CD14-positive monocyte (primary cell): ENCODE measurements around the gene PIN4. TPM values are rescaled to one million over a fixed set of nuclear protein-coding genes. Genes with fewer than 3 reads are reported as not detected.

Experiments used
- DNase-seq, 3 donors: peaks; one replicate each; pipeline ENCODE4 v3.0.0-alpha.2; 2011 to 2022
- H2AFZ ChIP-seq: 2 replicates; pipeline ENCODE4 v1.6.0; 2012; ENCODE audit warnings: mild to moderate bottlenecking, low read depth, low read length, inconsistent platforms; ENCODE audit not compliant: insufficient read depth, poor library complexity, severe bottlenecking
- H3K27ac ChIP-seq, 2 donors: 1 replicate in 1 of 2; 2 replicates in 1 of 2; pipeline ENCODE4 v1.5.1; 2012 to 2013; ENCODE audit warnings: low read length in 2 of 2, control low read depth in 1 of 2, inconsistent platforms in 1 of 2, low read depth in 1 of 2, mild to moderate bottlenecking in 1 of 2
- H3K27me3 ChIP-seq, 2 donors: one replicate each; pipeline versions ENCODE4 v1.6.0 to v1.6.1; 2011 to 2013; ENCODE audit warnings: low read length in 2 of 2; ENCODE audit not compliant: control insufficient read depth in 2 of 2, insufficient read depth in 2 of 2
- H3K36me3 ChIP-seq, 2 donors: replicated peaks in 1 of 2; 1 replicate in 1 of 2; 2 replicates in 1 of 2; pipeline versions ENCODE4 v1.5.1 to v1.6.1; 2012 to 2013; ENCODE audit warnings: low read length in 2 of 2, control low read depth in 1 of 2, inconsistent platforms in 1 of 2, mild to moderate bottlenecking in 1 of 2; ENCODE audit not compliant: insufficient read depth in 2 of 2, control insufficient read depth in 1 of 2
- H3K4me1 ChIP-seq, 2 donors: 1 replicate in 1 of 2; 2 replicates in 1 of 2; pipeline versions ENCODE4 v1.5.1 to v1.6.1; 2012 to 2013; ENCODE audit warnings: low read length in 2 of 2, control low read depth in 1 of 2, inconsistent platforms in 1 of 2, mild to moderate bottlenecking in 1 of 2, moderate library complexity in 1 of 2; ENCODE audit not compliant: insufficient read depth in 2 of 2, control insufficient read depth in 1 of 2
- H3K4me2 ChIP-seq: replicated peaks from 2 replicates; pipeline ENCODE3; 2012; ENCODE audit warnings: low read length, moderate library complexity, mild to moderate bottlenecking; ENCODE audit not compliant: poor library complexity, severe bottlenecking; ENCODE audit errors: extremely low read depth
- H3K4me3 ChIP-seq, 3 experiments: fragments of 200-600 bp in 1 of 3; sonication (generic) in 1 of 3; replicated peaks in 1 of 3; 1 replicate in 2 of 3; 2 replicates in 1 of 3; pipeline ENCODE4 v1.5.1; 2011 to 2013; ENCODE audit warnings: low read length in 3 of 3, mild to moderate bottlenecking in 3 of 3, control low read depth in 2 of 3, low read depth in 2 of 3, inconsistent platforms in 1 of 3, moderate library complexity in 1 of 3
- H3K79me2 ChIP-seq: 2 replicates; pipeline ENCODE4 v1.6.0; 2012; ENCODE audit warnings: mild to moderate bottlenecking, control low read depth, inconsistent platforms, low read length, moderate library complexity; ENCODE audit not compliant: insufficient read depth
- H3K9ac ChIP-seq: 2 replicates; pipeline ENCODE4 v1.6.0; 2017; ENCODE audit warnings: low read length, mild to moderate bottlenecking; ENCODE audit not compliant: insufficient read depth, poor library complexity, severe bottlenecking
- H3K9me3 ChIP-seq, 2 donors: replicated peaks in 1 of 2; 1 replicate in 1 of 2; 2 replicates in 1 of 2; pipeline versions ENCODE4 v1.5.1 to v1.6.1; 2012 to 2013; ENCODE audit warnings: low read length in 2 of 2, control low read depth in 1 of 2; ENCODE audit not compliant: control insufficient read depth in 1 of 2, insufficient read depth in 1 of 2
- H4K20me1 ChIP-seq: 2 replicates; pipeline ENCODE4 v1.6.0; 2012; ENCODE audit warnings: mild to moderate bottlenecking, low read length, control low read depth, moderate library complexity; ENCODE audit not compliant: insufficient read depth
- H3K27ac Mint-ChIP-seq, 7 donors: one replicate each; pipeline ENCODE4 v1.8.0; 2020; ENCODE audit warnings: mild to moderate bottlenecking in 7 of 7, mixed read lengths in 7 of 7, moderate library complexity in 6 of 7, inconsistent platforms in 2 of 7
- H3K27me3 Mint-ChIP-seq, 3 donors: one replicate each; pipeline ENCODE4 v1.8.0; 2021 to 2022; ENCODE audit warnings: low read depth in 3 of 3, mild to moderate bottlenecking in 3 of 3, mixed read lengths in 3 of 3, moderate library complexity in 3 of 3, inconsistent platforms in 1 of 3
- H3K36me3 Mint-ChIP-seq, 2 donors: one replicate each; pipeline ENCODE4 v1.8.0; 2020; ENCODE audit warnings: mixed read lengths in 2 of 2, inconsistent platforms in 1 of 2, mild to moderate bottlenecking in 1 of 2
- H3K4me1 Mint-ChIP-seq: one replicate; pipeline ENCODE4 v1.8.0; 2020; ENCODE audit warnings: mild to moderate bottlenecking, mixed read lengths
- H3K4me3 Mint-ChIP-seq, 2 donors: one replicate each; pipeline ENCODE4 v1.8.0; 2020; ENCODE audit warnings: mild to moderate bottlenecking in 2 of 2, mixed read lengths in 2 of 2, moderate library complexity in 1 of 2
- H3K9me3 Mint-ChIP-seq, 7 donors: one replicate each; pipeline ENCODE4 v1.8.0; 2020 to 2022; ENCODE audit warnings: mixed read lengths in 7 of 7, mild to moderate bottlenecking in 6 of 7, moderate library complexity in 6 of 7, inconsistent platforms in 2 of 7
- WGBS: methylation state at CpG from one replicate; pipeline ENCODE4 v1.1.5; 2013; ENCODE audit warnings: missing lambda C conversion rate; ENCODE audit not compliant: insufficient coverage; 5-methylcytosine and 5-hydroxymethylcytosine counted together
- intact Hi-C, 2 donors: fragments of 100-400 bp; cut with micrococcal nuclease; formaldehyde crosslinking; loops; one replicate each; pipeline versions ENCODE4 v1.15.0 to v1.15.1; 2023
- polyA plus RNA-seq, 3 donors: library from polyadenylated mRNA; depleted of rRNA in 1 of 3; unstranded in 2 of 3; stranded (reverse) in 1 of 3; fragments of 300-500 nt in 2 of 3; fragments of >200 nt in 1 of 3; fragmentation: Illumina TruSeq in 2 of 3; gene quantifications; 1 replicate in 2 of 3; 2 replicates in 1 of 3; pipeline ENCODE4 v1.2.3, GENCODE V29; 2012 to 2021
- TF ChIP-seq, protein P1 (sequence below): fragments of 200-600 bp; IDR thresholded peaks from one replicate; pipeline ENCODE4 v1.8.0; 2022; ENCODE audit warnings: antibody characterized with exemption, mild to moderate bottlenecking

The PIN4 gene
- polyA plus RNA-seq, 3 donors = 2.9 to 20.8 (median 16.7) TPM

DNA sequence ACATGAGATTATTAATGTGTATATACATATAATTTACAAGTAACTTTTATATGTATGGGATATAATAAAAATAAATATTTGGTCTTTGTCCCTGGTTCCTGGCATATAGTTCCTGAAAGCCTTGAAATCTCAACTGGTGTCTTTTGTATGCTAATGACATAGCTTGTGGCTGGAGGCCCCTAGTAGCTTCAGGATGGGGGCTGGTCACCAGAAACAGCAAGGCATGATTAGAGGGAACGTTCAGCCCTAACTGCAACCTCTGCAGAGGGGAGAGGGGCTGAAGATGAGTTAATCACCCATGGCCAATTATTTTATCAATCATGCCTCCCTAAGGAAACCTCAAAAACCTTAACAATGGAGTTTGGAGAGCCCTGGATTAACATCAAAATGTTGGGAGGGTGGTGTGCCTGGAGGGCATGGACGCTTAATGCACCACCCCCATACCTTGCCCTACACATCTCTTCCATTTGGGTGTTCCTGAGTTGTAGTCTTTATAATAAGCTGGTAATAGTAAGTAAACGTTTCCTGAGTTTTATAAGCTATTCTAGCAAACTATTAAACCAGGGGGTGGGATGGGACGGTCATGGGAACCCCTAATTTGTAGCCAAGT lies 21.3 kb downstream of the PIN4 start:
- Mint-ChIP-seq H3K9me3 (no peaks in the 10 kb centered on the region), H3K27ac (no peak overlapping the region), H3K4me1 (no peaks in the 10 kb centered on the region), H3K27me3 (peaks cover 0 to 18% (median 0%) of the 10 kb centered on the region in 3 donors), H3K4me3 (no peak overlapping the region), H3K36me3 (peaks cover 28 to 35% of the 10 kb centered on the region in 2 donors)
- no peak overlapping the region for H3K9ac ChIP-seq
- no CpG with 5 or more reads among the region's 4 CpGs for WGBS
- no peaks in the 10 kb centered on the region for H3K79me2 ChIP-seq
- H3K4me3 ChIP-seq = no peak overlapping the region
- no peak for DNase-seq
- H2AFZ ChIP-seq = no peak overlapping the region
- peaks cover 12 to 84% of the 10 kb centered on the region in 2 donors for H3K36me3 ChIP-seq
- TF ChIP-seq, protein P1, sequence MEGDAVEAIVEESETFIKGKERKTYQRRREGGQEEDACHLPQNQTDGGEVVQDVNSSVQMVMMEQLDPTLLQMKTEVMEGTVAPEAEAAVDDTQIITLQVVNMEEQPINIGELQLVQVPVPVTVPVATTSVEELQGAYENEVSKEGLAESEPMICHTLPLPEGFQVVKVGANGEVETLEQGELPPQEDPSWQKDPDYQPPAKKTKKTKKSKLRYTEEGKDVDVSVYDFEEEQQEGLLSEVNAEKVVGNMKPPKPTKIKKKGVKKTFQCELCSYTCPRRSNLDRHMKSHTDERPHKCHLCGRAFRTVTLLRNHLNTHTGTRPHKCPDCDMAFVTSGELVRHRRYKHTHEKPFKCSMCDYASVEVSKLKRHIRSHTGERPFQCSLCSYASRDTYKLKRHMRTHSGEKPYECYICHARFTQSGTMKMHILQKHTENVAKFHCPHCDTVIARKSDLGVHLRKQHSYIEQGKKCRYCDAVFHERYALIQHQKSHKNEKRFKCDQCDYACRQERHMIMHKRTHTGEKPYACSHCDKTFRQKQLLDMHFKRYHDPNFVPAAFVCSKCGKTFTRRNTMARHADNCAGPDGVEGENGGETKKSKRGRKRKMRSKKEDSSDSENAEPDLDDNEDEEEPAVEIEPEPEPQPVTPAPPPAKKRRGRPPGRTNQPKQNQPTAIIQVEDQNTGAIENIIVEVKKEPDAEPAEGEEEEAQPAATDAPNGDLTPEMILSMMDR = no peak
- H3K4me2 ChIP-seq = no peak overlapping the region
- H3K27me3 ChIP-seq = peaks cover 0 to 3% of the 10 kb centered on the region in 2 donors
- no peaks in the 10 kb centered on the region for H3K4me1 ChIP-seq
- no peak overlapping the region for H3K27ac ChIP-seq
- no peaks in the 10 kb centered on the region for H3K9me3 ChIP-seq
- intact Hi-C loops = no loop called here
- no peaks in the 10 kb centered on the region for H4K20me1 ChIP-seq

DNA sequence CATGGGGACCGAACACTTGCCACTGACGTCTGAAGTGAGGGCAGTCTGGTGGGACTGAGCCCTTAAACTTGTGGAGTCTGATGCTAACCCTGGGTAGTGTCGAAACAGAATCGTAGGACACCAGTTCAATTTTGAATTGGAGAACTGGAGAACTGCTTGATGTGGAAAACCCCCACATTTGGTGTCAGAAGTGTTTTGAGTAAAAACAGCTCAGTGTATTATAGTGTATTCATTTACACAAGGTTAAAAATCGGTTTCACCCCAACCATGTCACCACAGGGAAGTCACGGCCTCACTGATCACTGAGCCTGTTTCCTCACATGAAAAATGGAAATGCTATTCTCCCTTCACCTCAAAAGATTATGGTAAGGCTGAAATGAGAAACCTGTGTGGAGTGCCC lies 21.9 kb downstream of the PIN4 start:
- no peak overlapping the region for H3K4me3 ChIP-seq
- intact Hi-C loops = no loop called here
- WGBS = no CpG with 5 or more reads among the region's 6 CpGs
- H3K9me3 ChIP-seq = no peaks in the 10 kb centered on the region
- H3K27me3 ChIP-seq = peaks cover 0 to 3% of the 10 kb centered on the region in 2 donors
- Mint-ChIP-seq H3K36me3 (peaks cover 27 to 37% of the 10 kb centered on the region in 2 donors), H3K9me3 (no peaks in the 10 kb centered on the region), H3K27me3 (peaks cover 0 to 16% (median 0%) of the 10 kb centered on the region in 3 donors), H3K27ac (no peak overlapping the region), H3K4me1 (no peaks in the 10 kb centered on the region), H3K4me3 (no peak overlapping the region)
- H2AFZ ChIP-seq = no peak overlapping the region
- H3K27ac ChIP-seq = no peak overlapping the region
- no peak overlapping the region for H3K9ac ChIP-seq
- H3K36me3 ChIP-seq = peaks cover 12 to 84% of the 10 kb centered on the region in 2 donors
- no peaks in the 10 kb centered on the region for H4K20me1 ChIP-seq
- H3K4me1 ChIP-seq = no peaks in the 10 kb centered on the region
- no peak for DNase-seq
- no peak overlapping the region for H3K4me2 ChIP-seq
- TF ChIP-seq, protein P1 = no peak
- no peaks in the 10 kb centered on the region for H3K79me2 ChIP-seq
